ENCODE results near the gene OCA2.

DNA sequence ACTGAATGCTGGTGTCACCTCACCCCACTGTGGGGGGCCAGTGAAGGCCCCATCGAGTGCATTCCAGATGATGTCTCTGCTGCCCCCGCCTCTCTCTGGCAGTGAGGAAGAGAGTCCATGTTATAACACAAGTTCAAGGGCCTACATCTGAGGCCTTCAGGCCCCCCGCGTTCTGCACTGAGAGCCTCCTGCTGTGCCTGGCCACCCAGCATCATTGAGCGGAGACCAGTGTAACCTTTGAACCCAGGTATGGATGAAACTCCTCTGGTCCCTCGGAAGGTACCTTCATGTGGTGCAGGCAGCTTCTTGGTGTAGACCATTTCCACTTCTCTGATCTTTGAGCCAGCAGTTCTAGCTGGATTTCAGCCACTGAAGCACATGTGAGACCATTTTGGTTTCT lies 324.9 kb downstream of the OCA2 start:
- TF ChIP-seq, protein P1, sequence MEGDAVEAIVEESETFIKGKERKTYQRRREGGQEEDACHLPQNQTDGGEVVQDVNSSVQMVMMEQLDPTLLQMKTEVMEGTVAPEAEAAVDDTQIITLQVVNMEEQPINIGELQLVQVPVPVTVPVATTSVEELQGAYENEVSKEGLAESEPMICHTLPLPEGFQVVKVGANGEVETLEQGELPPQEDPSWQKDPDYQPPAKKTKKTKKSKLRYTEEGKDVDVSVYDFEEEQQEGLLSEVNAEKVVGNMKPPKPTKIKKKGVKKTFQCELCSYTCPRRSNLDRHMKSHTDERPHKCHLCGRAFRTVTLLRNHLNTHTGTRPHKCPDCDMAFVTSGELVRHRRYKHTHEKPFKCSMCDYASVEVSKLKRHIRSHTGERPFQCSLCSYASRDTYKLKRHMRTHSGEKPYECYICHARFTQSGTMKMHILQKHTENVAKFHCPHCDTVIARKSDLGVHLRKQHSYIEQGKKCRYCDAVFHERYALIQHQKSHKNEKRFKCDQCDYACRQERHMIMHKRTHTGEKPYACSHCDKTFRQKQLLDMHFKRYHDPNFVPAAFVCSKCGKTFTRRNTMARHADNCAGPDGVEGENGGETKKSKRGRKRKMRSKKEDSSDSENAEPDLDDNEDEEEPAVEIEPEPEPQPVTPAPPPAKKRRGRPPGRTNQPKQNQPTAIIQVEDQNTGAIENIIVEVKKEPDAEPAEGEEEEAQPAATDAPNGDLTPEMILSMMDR (IDR thresholded peaks at IDR 0.05) = no peak
- TF ChIP-seq POLR2A (IDR thresholded peaks at IDR 0.05) (no peak), EP300 (IDR thresholded peaks at IDR 0.05) (no peak)
